Germinal center (tissue), 1 donor: ENCODE data around the gene CLCA1.

Source experiments
- DNase-seq: peaks from one replicate; pipeline ENCODE4 v3.0.0; 2012; ENCODE audit warnings: mixed read lengths, low spot score

The CLCA1 gene

DNA sequence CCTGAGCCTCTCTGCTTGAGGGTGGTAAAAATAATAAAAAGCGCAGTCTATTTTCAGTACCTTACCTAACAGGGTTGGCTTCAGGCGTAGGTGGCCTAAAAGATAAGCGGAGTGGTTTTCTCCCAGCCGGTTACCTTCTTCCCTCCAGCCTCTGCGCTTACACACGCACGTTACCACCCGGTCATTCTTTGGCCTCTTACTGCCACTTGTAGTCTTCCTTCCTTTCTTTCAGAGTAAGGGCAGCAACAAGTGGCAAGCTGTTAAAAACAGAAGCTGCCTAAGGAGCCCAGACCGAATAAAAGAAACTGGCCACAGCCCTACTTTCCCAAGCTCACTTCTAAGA, 35.4 kb downstream of the CLCA1 start:
- DNase-seq = no peak

DNA sequence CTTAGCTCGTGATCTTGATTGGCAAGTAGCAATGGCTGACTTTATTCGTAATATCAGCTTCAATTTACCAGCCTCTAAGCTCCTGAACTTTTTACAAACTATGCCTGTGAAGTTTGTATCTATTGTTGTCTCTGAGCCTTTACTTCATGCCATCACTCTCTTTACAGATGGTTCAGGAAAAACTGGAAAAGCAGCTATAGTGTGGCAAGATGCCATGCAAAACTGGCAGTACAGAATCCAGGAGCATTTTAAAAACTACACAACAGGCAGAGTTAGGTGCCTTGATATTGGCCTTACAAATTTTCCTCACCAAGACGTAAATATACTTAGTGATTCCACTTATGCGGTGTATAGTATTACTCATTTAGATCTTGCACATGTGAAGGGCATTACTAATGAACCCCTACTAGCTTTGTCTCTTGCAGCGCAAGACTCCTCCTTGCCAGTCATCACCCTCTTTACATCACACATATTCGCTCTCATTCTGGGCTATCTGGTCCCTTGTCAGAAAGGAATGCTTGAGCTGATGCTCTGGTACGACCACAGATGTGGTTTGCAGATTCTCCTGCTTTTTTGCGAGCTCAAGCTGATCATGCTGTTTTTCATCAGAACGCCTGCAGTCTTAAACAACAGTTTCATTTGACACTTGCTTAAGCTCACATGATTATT, 36.3 kb downstream of the CLCA1 start:
- no peak for DNase-seq

DNA sequence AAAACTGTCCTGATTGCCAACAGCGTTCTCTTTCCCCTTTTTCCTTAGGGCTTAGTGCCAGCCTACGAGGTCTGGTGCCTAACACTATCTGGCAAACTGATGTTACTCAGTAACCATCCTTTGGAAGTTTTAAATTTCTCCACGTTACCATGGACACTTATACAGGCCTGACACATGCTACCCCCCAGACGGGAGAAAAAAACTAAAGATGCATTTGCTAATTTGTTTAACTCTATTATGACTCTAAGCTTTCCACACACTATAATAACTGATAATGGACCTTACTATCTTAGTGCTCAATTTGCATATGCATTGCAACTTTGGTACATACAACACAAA, 36.8 kb downstream of the CLCA1 start:
- no peak for DNase-seq

DNA sequence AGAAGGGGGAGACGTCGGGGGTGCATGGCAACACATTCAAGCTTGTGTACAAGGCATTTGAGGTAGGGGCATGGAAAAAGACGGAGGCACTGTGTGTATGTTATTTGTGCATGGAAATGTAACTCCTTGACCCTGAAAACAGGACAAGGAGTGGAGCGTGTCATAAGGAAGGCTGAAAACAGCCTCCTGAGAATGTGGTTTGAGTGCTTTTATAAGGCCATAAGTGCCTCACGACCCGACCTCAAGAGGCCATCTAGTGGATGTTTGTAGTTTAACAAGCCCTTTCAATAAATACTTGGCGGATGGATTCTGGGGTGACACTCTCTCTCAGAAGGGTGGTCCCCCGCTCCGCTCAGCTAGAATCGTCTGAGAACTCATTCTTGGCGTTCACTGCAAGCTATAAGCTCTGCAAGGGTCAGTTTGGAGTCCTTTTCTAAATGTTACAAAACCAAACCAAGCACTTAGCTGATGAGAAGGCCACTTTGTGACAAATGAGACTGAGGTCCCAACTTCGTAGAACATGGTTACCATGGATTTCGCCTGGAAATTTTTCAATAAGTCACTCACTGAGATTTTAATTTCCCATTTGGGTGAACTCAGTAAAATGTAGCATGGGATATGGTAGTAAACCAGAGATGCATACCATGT, 39.3 kb downstream of the CLCA1 start:
- DNase-seq = no peak

DNA sequence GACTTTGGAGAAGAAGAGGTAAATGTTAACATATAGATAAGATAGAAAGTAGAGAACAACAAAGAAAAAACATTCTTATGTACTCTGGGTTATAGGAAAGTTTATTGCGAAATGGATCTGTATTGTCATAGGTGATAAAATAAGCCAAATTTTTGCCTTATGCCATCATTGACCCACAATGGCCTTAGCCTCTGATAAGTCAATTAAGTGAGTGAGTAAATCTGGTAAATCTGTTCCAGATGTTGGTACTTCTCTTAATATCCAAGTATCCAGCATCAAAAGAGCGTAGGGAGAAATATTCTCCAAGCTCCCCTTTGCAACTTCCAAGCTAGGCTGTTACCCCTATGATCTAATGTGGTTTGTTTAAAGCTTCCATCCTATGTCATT, 39.8 kb downstream of the CLCA1 start:
- DNase-seq = no peak

DNA sequence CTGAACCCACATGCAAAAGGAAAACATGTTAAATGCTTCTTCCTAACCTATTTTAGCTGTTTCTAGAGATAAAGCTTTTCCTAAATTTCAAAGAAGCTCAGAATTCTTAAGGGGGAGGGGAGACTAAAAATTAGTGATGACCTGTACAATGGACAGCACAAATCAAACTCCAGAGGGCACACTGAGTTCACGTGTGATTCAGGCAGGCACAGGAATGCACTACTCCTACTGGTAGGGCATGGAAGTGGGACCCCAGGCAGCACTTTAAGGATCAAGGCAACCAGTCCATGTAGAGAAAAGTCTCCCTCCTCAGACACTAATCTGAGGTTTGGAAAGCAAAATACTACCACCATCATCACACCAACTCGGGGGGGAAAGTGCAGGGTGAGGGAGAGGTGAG, 46.9 kb downstream of the CLCA1 start:
- no peak for DNase-seq

DNA sequence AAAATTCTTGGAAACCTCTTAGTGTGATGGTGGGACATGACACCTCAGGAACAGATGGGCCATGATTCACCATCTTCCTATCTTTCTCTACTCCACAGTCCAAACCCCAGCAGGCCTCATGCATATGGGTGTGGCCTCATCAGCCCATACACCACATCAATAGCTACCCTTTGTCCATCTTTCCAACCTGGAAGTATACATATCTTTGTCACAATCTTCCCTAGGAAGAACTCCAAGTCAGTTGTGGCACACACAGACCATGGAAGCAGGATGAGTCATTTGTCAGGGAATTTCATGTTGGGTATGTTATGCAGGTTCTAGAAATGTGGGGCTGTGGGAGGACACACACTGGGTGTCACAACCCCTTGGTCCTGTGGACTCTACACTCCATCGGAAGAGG, 47.6 kb downstream of the CLCA1 start:
- no peak for DNase-seq

DNA sequence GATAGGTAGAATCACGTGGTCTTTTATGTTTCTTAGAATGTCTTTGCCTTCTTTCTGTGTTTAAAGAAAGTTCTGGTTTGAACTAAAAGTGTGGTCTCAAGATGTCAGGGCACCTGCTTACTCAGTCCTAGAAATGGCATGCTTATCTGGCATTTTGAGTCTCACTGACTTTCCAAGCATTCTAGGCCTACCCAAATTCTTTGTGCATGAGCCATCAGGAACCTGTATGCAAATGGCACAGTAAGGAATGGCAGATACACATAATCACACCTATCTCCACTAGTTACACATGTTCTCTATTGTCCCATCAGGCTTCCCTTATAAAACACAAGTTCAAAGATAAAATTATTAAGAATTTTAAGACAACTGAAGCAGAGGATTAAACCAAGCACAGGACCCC, 48.6 kb downstream of the CLCA1 start:
- DNase-seq = no peak

DNA sequence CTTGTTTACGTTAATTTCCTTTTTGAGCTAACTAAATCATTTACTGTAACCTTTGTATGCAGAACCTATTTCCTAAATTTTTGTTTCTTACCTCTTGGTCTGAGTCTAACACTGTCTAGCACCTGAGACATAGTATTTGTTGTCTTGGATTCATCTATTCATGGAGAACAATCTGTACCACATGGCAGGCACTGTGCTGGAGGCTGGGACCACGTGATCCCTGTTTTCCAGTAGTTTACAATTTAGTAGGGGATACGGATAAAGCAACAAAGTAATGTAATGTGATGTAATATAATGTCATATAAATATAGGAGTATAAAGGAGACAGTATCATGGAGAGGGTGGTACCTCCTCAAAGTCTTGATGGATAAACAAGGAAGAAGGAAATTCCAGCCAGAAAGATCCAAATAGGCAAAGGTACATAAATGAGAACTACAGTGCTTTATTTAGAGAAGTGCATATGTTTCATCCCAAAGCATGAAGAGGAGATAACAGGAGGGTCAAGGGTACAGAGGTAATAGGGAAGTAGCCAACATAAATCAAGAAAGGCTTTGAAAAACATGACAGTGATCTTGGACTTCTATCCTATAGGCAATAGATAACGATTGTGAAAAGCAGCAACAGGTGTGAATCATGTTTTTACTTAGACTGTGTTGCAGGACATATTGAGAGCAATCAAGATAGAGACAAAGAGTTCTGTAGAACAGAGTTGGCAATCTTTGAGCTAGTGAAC, 52.2 kb downstream of the CLCA1 start:
- no peak for DNase-seq

DNA sequence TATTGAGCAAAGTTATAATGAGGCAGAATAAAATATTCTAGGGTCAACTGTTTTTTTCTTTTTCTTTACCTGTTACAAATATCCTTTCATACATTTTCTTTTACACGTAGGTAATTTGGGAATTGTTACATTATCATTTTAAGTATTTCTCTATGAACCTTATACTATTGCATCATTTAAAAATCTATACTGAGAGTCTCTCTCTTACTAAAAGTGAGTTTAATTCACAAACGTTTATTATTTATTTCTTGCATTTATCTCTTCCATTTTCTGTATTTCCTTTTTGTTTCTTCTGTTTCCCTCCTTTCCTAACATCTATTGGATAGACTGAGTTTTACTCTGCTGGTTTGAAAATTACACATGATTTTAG, 52.8 kb downstream of the CLCA1 start:
- no peak for DNase-seq

DNA sequence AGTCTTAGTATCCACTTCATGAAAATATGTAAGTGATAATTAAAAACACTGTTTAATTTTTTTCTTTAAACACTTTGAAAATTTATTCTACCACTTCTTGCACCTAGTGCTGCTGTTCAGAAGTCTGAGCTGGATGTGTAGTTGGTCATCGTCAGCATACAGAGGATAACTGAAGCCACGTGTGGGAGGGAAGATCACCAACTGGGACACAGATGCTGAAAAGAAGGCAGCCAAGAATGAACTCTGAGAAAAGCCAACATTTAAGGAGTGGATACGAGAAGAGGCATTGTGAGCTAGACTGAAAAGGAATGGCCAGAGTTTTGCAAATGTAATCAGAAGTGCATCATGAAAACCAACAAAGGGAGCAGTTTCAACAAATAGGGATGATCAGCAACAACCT, 53.5 kb downstream of the CLCA1 start:
- no peak for DNase-seq

DNA sequence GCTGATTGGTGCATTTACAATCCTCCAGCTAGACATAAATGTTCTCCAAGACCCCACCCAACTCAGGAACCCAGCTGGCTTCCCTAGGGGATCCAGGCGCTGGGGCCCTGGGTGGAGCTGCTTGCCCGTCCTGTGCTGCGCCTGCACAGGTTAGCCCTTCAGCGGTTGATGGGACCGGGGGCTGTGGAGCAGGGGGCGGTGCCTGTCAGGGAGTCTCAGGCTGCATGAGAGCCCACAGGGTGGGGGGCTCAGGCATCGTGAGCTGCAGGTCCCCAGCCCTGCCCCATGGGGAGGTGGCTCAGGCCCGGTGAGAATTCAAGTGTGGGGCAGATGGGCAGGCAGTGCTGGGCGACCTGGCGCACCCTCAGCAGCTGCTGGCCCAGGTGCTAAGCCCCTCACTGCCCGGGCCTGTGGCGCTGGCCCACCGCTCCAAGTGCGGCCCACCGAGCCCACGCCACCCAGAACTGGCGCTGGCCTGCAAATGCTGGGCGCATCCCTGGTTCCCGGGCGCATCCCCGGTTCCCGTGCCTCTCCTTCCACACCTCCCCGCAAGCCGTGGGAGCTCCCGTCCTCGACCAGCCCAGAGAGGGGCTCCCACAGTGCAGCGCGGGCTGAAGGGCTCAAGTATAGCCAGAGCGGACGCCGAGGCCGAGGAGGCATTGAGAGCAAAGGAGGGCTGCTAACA, 55.1 kb downstream of the CLCA1 start:
- no peak for DNase-seq

DNA sequence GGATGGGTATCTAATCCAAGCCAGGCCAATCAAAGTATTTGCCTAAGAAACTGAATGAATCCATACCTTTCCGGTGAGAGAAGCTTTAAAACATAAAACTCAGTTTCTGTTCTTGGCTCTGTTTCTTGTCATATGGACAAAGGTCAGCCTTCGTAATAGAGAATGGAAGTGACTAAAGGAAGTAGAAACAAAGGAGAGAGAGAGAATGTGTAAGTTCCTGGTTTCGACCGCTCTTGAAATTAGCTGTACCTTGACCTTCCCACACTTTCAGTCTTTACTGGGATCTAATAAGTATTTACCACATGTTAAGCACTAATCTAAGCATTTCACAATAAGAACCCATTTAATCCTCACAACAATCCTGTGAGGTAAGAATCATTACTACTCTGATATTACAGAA, 58.6 kb downstream of the CLCA1 start:
- no peak for DNase-seq

DNA sequence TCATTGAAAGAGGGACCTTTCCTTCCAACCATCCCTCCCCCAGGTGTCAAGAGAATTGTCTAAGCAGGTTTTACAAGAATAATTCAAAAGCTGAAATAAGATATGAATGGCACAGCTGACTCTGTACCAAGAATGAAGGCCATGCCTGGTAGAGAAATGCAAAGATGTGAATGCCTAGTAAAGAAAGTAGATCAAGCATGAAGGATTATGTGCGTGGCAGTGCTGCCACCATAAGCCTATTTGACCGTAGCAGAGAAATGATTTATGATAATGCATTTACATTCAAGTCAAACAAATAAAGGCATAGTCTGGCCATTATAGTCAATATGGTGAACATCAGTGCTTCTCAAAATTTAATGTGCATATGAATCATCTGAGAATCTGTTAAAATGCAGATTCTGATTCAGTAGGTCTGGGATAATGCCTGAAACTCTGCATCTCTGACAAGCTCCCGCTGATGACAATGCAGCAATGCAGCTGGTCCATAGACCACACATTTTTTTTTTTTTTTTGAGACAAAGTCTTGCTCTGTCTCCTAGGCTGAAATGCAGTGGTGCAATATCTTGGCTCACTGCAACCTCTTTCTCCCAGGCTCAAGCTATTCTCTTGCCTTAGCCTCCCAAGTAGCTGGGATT, 61.6 kb downstream of the CLCA1 start:
- no peak for DNase-seq

DNA sequence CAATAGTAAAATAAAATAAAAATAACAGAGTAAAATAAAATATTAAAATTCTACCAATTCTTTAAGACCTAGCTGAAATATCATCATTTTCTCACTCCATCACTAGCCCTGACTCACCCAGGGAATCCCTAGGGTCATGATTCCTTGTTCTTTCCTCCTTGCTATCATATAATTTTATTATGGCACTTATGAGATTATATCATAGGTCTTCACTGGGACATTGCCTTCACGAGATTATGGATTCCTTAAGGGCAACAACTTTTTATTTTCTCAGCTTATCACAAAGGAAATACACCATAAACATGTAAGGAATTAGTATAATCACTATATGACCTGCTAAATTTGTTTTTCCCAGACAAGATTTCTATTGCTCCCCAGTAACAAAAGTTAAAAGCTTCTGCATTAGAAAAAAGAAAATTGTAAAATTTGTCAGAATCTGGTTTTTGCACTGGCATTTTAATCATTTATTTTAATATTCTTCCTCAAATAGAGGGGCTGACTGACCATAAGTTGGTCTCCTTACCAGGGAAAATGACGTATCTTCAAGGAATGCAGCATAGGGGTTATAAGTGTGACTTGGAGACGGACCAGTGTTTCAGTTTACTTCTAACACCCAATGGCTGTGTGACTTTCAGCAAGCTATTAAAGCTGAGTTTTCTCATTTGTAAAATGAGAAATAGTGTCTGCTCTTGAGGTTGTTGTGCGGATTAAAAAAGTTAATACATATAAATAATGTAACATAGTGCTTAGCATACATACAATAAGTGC, 69.4 kb downstream of the CLCA1 start:
- no peak for DNase-seq

DNA sequence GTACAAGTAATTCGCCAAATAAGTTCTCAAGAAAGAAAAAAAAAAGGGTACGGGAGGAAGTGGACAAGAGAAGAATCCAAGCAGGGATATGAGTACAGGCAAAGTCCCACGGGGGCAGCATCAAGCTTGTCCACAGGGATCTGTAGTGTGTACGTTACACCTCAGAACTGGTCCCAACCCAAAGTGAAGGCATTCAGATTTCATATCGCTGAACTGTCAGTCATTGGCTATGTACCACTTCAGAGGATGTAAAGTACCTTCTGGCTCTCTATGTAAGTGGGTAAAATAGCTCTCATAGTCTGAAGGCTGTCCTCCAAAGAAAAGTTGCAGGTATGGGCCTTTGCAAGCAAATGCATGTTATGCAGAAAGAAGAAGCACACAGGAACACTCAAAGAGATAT, 70.0 kb downstream of the CLCA1 start:
- DNase-seq = no peak

DNA sequence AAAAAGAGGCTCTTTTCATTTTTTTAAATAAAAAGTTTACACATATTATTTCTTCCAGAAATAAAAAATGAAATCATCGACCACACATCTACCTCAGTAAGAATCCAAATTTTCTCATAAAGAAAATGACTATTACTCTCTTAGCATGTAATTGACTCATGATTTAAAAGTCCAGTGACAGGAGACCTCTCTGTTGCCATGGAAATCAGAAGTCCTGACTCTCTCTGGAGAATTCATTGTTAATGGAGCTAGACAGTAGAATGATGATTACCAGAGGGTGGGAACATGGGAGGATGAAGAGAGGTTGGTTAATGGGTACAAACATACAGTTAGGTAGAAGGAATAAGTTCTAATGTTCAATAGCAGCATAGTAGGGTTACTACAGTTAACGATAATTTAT, 73.1 kb downstream of the CLCA1 start:
- DNase-seq = no peak

DNA sequence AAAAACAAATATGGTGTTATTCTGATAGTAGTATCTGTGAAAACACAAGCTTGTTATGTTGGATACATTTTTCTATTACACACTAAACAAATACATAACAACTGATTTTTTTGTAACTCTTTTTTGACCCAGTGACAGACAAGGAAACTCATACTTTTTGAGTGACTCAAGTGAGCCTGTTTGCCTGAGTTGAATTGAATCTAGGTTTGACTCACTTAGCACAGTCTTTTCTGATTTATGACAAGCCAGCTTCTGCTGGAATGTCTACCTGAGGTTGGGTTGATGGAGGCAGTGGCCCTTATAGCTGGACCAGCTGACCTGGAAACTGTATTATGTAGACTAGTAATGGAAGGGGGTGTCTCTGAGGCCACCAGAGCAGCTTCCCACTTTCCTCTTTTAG, 73.9 kb downstream of the CLCA1 start:
- DNase-seq = no peak

DNA sequence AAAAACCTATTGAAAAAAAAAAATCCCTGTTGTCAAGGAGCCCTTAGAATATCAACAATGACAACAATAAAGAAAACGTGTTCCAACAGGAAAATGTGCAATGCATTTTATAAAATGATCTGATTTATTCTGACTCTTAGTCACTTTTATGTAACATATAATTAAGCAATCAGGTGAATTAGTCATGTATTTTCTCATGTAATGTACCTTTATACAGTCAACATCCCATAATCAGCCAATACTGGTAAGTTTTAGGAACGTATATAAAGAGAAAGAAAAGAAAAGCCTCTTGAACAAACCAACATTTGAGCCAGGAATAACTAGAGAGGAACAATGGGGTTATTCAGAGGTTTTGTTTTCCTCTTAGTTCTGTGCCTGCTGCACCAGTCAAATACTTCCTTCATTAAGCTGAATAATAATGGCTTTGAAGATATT, 78.1 kb downstream of the CLCA1 start, which contains the start of gene CLCA4:
Gene CLCA4, plus strand, starts transcription at position 292 of the 435 bp plus-strand sequence. Its CDS starts 42 bp downstream, at position 334.
- no peak for DNase-seq

DNA sequence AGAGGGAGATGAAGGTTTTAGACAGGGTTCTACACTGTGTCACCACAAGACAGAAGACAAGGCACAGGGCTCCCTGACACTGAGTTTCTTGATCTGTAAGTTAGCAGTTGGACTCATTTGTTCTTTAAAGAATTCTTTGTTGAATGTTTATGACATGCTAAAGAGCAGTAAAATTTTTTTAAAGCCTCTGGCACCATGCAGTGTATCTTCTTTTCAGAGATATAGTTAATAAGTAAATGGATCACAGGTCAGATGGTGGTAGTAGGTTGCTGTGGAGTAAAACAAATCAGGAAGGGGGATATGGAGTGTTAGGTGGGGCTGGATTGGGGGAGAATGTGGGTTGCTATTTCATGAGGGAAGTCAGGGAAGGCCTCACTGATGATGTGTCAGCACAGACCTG, 80.1 kb downstream of the CLCA1 start:
- no peak for DNase-seq
